Activated T-cell treated with anti-CD3 and anti-CD28 coated beads, Interleukin-2, amount 50 U/mL, for 72 hours (primary cell): Measurements from ENCODE around the gene TMEM140. TPM values are rescaled to one million over a fixed set of nuclear protein-coding genes. Genes with fewer than 3 reads are reported as not detected.
A peak's percentile ranks its signal among the peaks of the same experiment; 100 is the strongest.

Source experiments
- ATAC-seq, 2 donors: fragments of 150-1000 bp; cut with Tn5 transposase; replicated peaks in 1 of 2; 2 replicates each; pipeline ENCODE4 v1.10.0; 2021; ENCODE audit warnings: moderate library complexity in 2 of 2, mild to moderate bottlenecking in 1 of 2
- DNase-seq, 2 donors: peaks; one replicate each; pipeline ENCODE4 v3.0.0; 2021 to 2022; ENCODE audit warnings: mixed read lengths in 1 of 2
- H3K27ac Mint-ChIP-seq: one replicate; pipeline ENCODE4 v1.8.0; 2022; ENCODE audit warnings: mild to moderate bottlenecking, moderate library complexity, mixed read lengths
- H3K27me3 Mint-ChIP-seq: one replicate; pipeline ENCODE4 v1.8.0; 2022; ENCODE audit warnings: low read depth, mixed read lengths
- H3K36me3 Mint-ChIP-seq, 2 donors: one replicate each; pipeline ENCODE4 v1.8.0; 2022; ENCODE audit warnings: mixed read lengths in 2 of 2, mild to moderate bottlenecking in 1 of 2; ENCODE audit not compliant: insufficient read depth in 2 of 2
- H3K4me1 Mint-ChIP-seq: one replicate; pipeline ENCODE4 v1.8.0; 2022; ENCODE audit warnings: low read depth, mixed read lengths
- H3K4me3 Mint-ChIP-seq, 2 donors: one replicate each; pipeline ENCODE4 v1.8.0; 2022; ENCODE audit warnings: mild to moderate bottlenecking in 2 of 2, mixed read lengths in 2 of 2, moderate library complexity in 2 of 2
- H3K9me3 Mint-ChIP-seq, 2 donors: one replicate each; pipeline ENCODE4 v1.8.0; 2022; ENCODE audit warnings: mixed read lengths in 2 of 2
- total RNA-seq, 2 donors: library from RNA; stranded (reverse); gene quantifications; one replicate each; pipeline ENCODE4 v1.2.3, GENCODE V29; 2022

TMEM140 gene
- total RNA-seq, 2 donors from 2014 or later, result 26.4 to 37.0 TPM

- peaks cover 29 to 51% of the 10 kb centered on the region in 2 donors for H3K36me3 Mint-ChIP-seq
- H3K27ac Mint-ChIP-seq, result no peak overlapping the region
- no peak for ATAC-seq
- H3K4me3 Mint-ChIP-seq, result no peak overlapping the region
- DNase-seq, result no peak
- H3K27me3 Mint-ChIP-seq, result no peaks in the 10 kb centered on the region
- peaks cover 12 to 13% of the 10 kb centered on the region in 2 donors for H3K9me3 Mint-ChIP-seq
- H3K4me1 Mint-ChIP-seq, result peaks cover 13% of the 10 kb centered on the region
These were observed 34.2 kb downstream of the TMEM140 start for GRCh38 chr7:135181929-135182678.

DNA sequence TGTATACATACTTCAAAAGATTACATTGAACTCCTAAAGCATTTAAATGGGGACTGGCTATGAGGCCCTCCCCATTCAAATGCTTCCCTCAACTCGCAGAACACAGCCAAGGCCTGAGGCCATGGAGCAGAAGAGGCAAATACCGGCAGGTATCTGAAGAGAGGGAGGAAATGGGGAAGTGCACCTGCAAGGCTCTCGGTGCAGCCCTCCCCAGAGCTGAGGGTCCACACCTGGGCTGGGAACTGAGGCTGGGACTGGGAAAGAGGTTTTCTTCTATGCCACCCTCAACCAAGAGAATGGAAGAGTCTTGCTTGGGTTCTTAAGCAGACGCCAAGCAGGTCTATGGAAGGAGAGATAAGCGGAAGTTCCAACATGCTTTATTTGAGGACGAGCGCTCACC lies 35.6 kb downstream of the TMEM140 start:
- Mint-ChIP-seq H3K27me3 (no peaks in the 10 kb centered on the region), H3K4me3 (no peak overlapping the region), H3K27ac (no peak overlapping the region), H3K9me3 (peaks cover 12 to 13% of the 10 kb centered on the region in 2 donors), H3K4me1 (peaks cover 19% of the 10 kb centered on the region), H3K36me3 (peaks cover 29 to 50% of the 10 kb centered on the region in 2 donors)
- ATAC-seq (no peak), DNase-seq (no peak)

- H3K9me3 Mint-ChIP-seq, result peaks cover 9 to 10% of the 10 kb centered on the region in 2 donors
- H3K27ac Mint-ChIP-seq, result no peak overlapping the region
- peaks cover 23 to 46% of the 10 kb centered on the region in 2 donors for H3K36me3 Mint-ChIP-seq
- DNase-seq (no peak), ATAC-seq (no peak)
- no peaks in the 10 kb centered on the region for H3K27me3 Mint-ChIP-seq
- H3K4me1 Mint-ChIP-seq, result peaks cover 19% of the 10 kb centered on the region
- H3K4me3 Mint-ChIP-seq, result no peak overlapping the region
These were observed 36.5 kb downstream of the TMEM140 start for GRCh38 chr7:135184254-135184841.

- Mint-ChIP-seq H3K27me3 (no peaks in the 10 kb centered on the region), H3K27ac (peak overlapping the region; percentile 20), H3K4me1 (peaks cover 14% of the 10 kb centered on the region), H3K4me3 (no peak overlapping the region), H3K9me3 (peaks cover 6% of the 10 kb centered on the region in 2 donors), H3K36me3 (peaks cover 18 to 39% of the 10 kb centered on the region in 2 donors)
- no peak for ATAC-seq
- no peak for DNase-seq
These were observed 37.8 kb downstream of the TMEM140 start for GRCh38 chr7:135185471-135186260.

GRCh38 chr7:135186261-135186540 lies 38.3 kb downstream of the TMEM140 start:
- no peak overlapping the region for H3K27ac Mint-ChIP-seq
- no peak for DNase-seq
- peak overlapping the region in 1 of 2 donors; percentile 40 for H3K4me3 Mint-ChIP-seq
- H3K36me3 Mint-ChIP-seq, result peaks cover 18 to 37% of the 10 kb centered on the region in 2 donors
- peaks cover 4 to 6% of the 10 kb centered on the region in 2 donors for H3K9me3 Mint-ChIP-seq
- H3K4me1 Mint-ChIP-seq, result peaks cover 14% of the 10 kb centered on the region
- peak in 1 of 2 donors; percentile 13 for ATAC-seq
- H3K27me3 Mint-ChIP-seq, result no peaks in the 10 kb centered on the region

DNA sequence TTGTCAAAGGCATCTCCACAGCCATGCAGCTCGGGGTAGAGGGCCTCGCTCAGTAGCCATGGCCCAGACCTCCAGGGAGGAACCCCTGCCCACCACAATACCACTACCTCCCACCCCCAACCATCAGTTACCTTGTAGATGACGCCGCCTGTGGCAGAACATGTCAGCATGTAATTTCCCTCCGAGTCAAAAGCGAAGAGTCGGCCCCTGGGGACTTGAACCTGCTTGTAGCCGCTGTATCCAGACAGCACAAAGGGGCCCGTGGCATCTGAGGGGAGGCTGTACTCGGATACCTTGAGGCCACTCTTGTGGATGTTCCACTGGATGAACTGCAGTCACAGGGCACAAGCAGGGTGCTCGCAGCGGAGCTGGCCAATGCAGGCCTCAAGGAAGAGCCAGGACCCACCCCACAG lies 39.0 kb downstream of the TMEM140 start:
- Mint-ChIP-seq H3K4me3 (peak overlapping the region; percentile 40 to 47), H3K9me3 (peaks cover 0 to 2% of the 10 kb centered on the region in 2 donors), H3K4me1 (peaks cover 14% of the 10 kb centered on the region), H3K27me3 (no peaks in the 10 kb centered on the region), H3K27ac (peak overlapping the region; percentile 66), H3K36me3 (peaks cover 13 to 31% of the 10 kb centered on the region in 2 donors)
- DNase-seq (peak; percentile 57), ATAC-seq (peak; percentile 86)

- Mint-ChIP-seq H3K27ac (no peak overlapping the region), H3K4me3 (no peak overlapping the region), H3K9me3 (no peaks in the 10 kb centered on the region), H3K27me3 (no peaks in the 10 kb centered on the region), H3K4me1 (peaks cover 14% of the 10 kb centered on the region), H3K36me3 (peaks cover 4 to 22% of the 10 kb centered on the region in 2 donors)
- ATAC-seq (no peak), DNase-seq (no peak)
These were observed 40.6 kb downstream of the TMEM140 start for GRCh38 chr7:135188298-135188984.

- H3K27ac Mint-ChIP-seq, result no peak overlapping the region
- DNase-seq, result no peak
- ATAC-seq, result no peak
- no peaks in the 10 kb centered on the region for H3K27me3 Mint-ChIP-seq
- H3K4me3 Mint-ChIP-seq, result no peak overlapping the region
- no peaks in the 10 kb centered on the region for H3K9me3 Mint-ChIP-seq
- peaks cover 1 to 16% of the 10 kb centered on the region in 2 donors for H3K36me3 Mint-ChIP-seq
- peaks cover 14% of the 10 kb centered on the region for H3K4me1 Mint-ChIP-seq
These were observed 41.4 kb downstream of the TMEM140 start for GRCh38 chr7:135189221-135189662.

DNA sequence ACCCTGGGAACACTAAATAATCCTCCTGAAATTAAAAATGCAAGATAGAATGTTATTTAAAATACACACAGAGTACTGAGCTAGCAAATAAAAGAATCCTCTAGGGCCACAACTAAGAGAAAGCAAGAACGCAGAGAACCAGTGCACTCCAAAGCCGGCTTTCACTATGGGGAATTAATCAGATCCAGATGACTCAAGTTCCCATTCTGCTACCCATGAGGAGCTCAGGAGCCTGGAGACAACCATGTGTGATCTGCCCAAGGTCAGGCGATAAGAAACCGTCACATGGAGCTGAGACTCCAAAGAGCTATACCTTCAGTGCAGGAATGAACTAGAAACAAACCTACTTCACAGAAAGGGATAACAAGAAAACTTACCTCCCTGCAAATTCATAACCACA lies 42.1 kb downstream of the TMEM140 start:
- Mint-ChIP-seq H3K27ac (no peak overlapping the region), H3K36me3 (peaks cover 0 to 12% of the 10 kb centered on the region in 2 donors)

GRCh38 chr7:135190703-135191102 lies 42.8 kb downstream of the TMEM140 start:
- DNase-seq (no peak), ATAC-seq (no peak)
- Mint-ChIP-seq H3K4me1 (peaks cover 14% of the 10 kb centered on the region), H3K9me3 (no peaks in the 10 kb centered on the region), H3K36me3 (peaks cover 0 to 7% of the 10 kb centered on the region in 2 donors), H3K4me3 (no peak overlapping the region), H3K27me3 (no peaks in the 10 kb centered on the region), H3K27ac (peak overlapping the region; percentile 61)

More for the DNA sequence above, 42.1 kb downstream of the TMEM140 start:
- Mint-ChIP-seq H3K9me3 (no peaks in the 10 kb centered on the region), H3K27me3 (no peaks in the 10 kb centered on the region), H3K4me3 (no peak overlapping the region), H3K4me1 (peaks cover 14% of the 10 kb centered on the region)
- no peak for DNase-seq
- ATAC-seq, result no peak

- H3K27me3 Mint-ChIP-seq, result no peaks in the 10 kb centered on the region
- no peak overlapping the region for H3K27ac Mint-ChIP-seq
- ATAC-seq (no peak), DNase-seq (no peak)
- H3K4me3 Mint-ChIP-seq, result no peak overlapping the region
- H3K36me3 Mint-ChIP-seq, result peaks cover 0 to 4% of the 10 kb centered on the region in 2 donors
- peaks cover 4% of the 10 kb centered on the region for H3K4me1 Mint-ChIP-seq
- H3K9me3 Mint-ChIP-seq, result no peaks in the 10 kb centered on the region
These were observed 45.2 kb downstream of the TMEM140 start for GRCh38 chr7:135192914-135193536.

- Mint-ChIP-seq H3K27ac (no peak overlapping the region), H3K4me1 (peaks cover under 1% of the 10 kb centered on the region), H3K27me3 (no peaks in the 10 kb centered on the region), H3K36me3 (peaks cover 2 to 7% of the 10 kb centered on the region in 2 donors), H3K4me3 (no peak overlapping the region), H3K9me3 (no peaks in the 10 kb centered on the region)
- ATAC-seq, result no peak
- no peak for DNase-seq
These were observed 45.8 kb downstream of the TMEM140 start for GRCh38 chr7:135193615-135194081.
